BE2C (cell line): ENCODE measurements around the gene CFAP97D2.

Experiments
- DNase-seq: peaks from one replicate; pipeline ENCODE4 v3.0.0-alpha.2; 2020
- H3K27me3 ChIP-seq: fragments of 250-450 bp; sonication (Bioruptor Pico); 2 replicates; pipeline ENCODE4 v1.5.1; 2020; ENCODE audit warnings: mild to moderate bottlenecking
- H3K36me3 ChIP-seq: fragments of 250-450 bp; sonication (Bioruptor Pico); 2 replicates; pipeline ENCODE4 v1.5.1; 2020; ENCODE audit warnings: mild to moderate bottlenecking
- H3K4me1 ChIP-seq: fragments of 250-450 bp; sonication (Bioruptor Pico); 2 replicates; pipeline ENCODE4 v1.5.1; 2020
- H3K4me3 ChIP-seq: 2 replicates; pipeline ENCODE4 v1.5.1; 2011; ENCODE audit warnings: low read depth, low read length
- H3K9me3 ChIP-seq: fragments of 250-450 bp; sonication (Bioruptor Pico); 2 replicates; pipeline ENCODE4 v1.5.1; 2020
- TF ChIP-seq, protein P1 (sequence below): IDR thresholded peaks from 2 replicates; pipeline ENCODE4 v1.5.1; 2012; ENCODE audit warnings: mild to moderate bottlenecking, low read depth, low read length

The CFAP97D2 gene

GRCh38 chr13:114142640-114143490 is 36.2 kb upstream of the CFAP97D2 start:
- Histone ChIP-seq H3K27me3 (no peaks in the 10 kb centered on the region), H3K9me3 (no peaks in the 10 kb centered on the region), H3K4me3 (no peak overlapping the region), H3K4me1 (peaks cover 3% of the 10 kb centered on the region; the same call in 1 of the 2 replicates), H3K36me3 (no peaks in the 10 kb centered on the region)
- TF ChIP-seq, protein P1, sequence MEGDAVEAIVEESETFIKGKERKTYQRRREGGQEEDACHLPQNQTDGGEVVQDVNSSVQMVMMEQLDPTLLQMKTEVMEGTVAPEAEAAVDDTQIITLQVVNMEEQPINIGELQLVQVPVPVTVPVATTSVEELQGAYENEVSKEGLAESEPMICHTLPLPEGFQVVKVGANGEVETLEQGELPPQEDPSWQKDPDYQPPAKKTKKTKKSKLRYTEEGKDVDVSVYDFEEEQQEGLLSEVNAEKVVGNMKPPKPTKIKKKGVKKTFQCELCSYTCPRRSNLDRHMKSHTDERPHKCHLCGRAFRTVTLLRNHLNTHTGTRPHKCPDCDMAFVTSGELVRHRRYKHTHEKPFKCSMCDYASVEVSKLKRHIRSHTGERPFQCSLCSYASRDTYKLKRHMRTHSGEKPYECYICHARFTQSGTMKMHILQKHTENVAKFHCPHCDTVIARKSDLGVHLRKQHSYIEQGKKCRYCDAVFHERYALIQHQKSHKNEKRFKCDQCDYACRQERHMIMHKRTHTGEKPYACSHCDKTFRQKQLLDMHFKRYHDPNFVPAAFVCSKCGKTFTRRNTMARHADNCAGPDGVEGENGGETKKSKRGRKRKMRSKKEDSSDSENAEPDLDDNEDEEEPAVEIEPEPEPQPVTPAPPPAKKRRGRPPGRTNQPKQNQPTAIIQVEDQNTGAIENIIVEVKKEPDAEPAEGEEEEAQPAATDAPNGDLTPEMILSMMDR = no peak
- DNase-seq = no peak

GRCh38 chr13:114143806-114144605 is 35.1 kb upstream of the CFAP97D2 start:
- H3K9me3 ChIP-seq = no peaks in the 10 kb centered on the region
- peaks cover 3% of the 10 kb centered on the region; the same call in 1 of the 2 replicates for H3K4me1 ChIP-seq
- TF ChIP-seq, protein P1 = peak; percentile 44
- no peak overlapping the region for H3K4me3 ChIP-seq
- DNase-seq = peak; percentile 49
- no peaks in the 10 kb centered on the region for H3K36me3 ChIP-seq
- H3K27me3 ChIP-seq = no peaks in the 10 kb centered on the region

GRCh38 chr13:114144606-114145244 is 34.3 kb upstream of the CFAP97D2 start:
- Histone ChIP-seq H3K36me3 (no peaks in the 10 kb centered on the region), H3K4me1 (peaks cover 3% of the 10 kb centered on the region; the same call in 1 of the 2 replicates), H3K4me3 (no peak overlapping the region), H3K27me3 (no peaks in the 10 kb centered on the region), H3K9me3 (no peaks in the 10 kb centered on the region)
- TF ChIP-seq, protein P1 = no peak
- DNase-seq = no peak

GRCh38 chr13:114145256-114145655 is 33.8 kb upstream of the CFAP97D2 start:
- no peaks in the 10 kb centered on the region for H3K36me3 ChIP-seq
- DNase-seq = no peak
- TF ChIP-seq, protein P1 = no peak
- H3K9me3 ChIP-seq = no peaks in the 10 kb centered on the region
- H3K4me3 ChIP-seq = no peak overlapping the region
- H3K27me3 ChIP-seq = no peaks in the 10 kb centered on the region
- peaks cover 3% of the 10 kb centered on the region; the same call in 1 of the 2 replicates for H3K4me1 ChIP-seq

DNA sequence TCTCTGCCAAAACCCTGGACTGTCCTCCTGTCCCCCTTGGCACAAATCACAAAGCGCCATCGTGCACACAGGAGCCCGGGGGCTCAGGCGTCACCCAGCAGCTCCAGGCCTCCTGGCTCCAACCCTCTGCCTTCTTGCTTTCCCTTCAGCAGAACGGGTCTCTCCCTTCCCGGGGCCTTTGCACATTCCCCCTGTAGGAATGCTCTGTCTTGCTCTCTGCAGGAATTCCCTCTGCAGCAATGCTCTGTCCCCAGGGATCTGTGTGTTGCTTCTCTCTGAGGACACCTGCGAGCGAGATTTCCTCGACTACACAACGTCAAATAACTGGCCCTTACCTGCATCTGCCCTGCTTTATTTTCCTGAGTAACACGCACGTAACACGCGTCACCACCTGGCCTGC is 33.3 kb upstream of the CFAP97D2 start:
- Histone ChIP-seq H3K27me3 (no peaks in the 10 kb centered on the region), H3K9me3 (no peaks in the 10 kb centered on the region), H3K4me3 (no peak overlapping the region), H3K36me3 (no peaks in the 10 kb centered on the region), H3K4me1 (peaks cover under 1% of the 10 kb centered on the region; the same call in 1 of the 2 replicates)
- TF ChIP-seq, protein P1 = no peak
- DNase-seq = no peak
